ENCODE data around the gene FAM98B. TPM values are rescaled to one million over a fixed set of nuclear protein-coding genes. Genes with fewer than 3 reads are reported as not detected.

Gene FAM98B
- total and polyA plus RNA-seq, 10 of the 15 experiments (the other 5 are each of a cell fraction or from before 2014, with no cell fraction given): 1.3 to 36.7 (median 10.9) TPM

- Histone ChIP-seq H3K9me3 (replicated peaks; ENCODE audit: control insufficient read depth, insufficient read depth, low read length) (no peaks in the 10 kb centered on the region), H3K27me3 (replicated peaks in 1 of 2; ENCODE audit: control insufficient read depth in 2 of 2, insufficient read depth in 2 of 2, low read length in 1 of 2) (no peaks in the 10 kb centered on the region), H3K36me3 (ENCODE audit: control insufficient read depth in 2 of 2, insufficient read depth in 2 of 2, low read length in 1 of 2) (no peaks in the 10 kb centered on the region; a peak in 1 of 4 replicates), H3K9ac (ENCODE audit: control insufficient read depth, insufficient read depth, low read length) (no peak overlapping the region), H4K20me1 (ENCODE audit: control insufficient read depth, insufficient read depth) (no peaks in the 10 kb centered on the region), H3K27ac (ENCODE audit: control insufficient read depth, insufficient read depth) (no peak overlapping the region; the same call in 1 of the 2 replicates), H3K4me1 (ENCODE audit: control insufficient read depth, insufficient read depth, low read length) (peaks cover 15% of the 10 kb centered on the region; the same call in 1 of the 2 replicates), H2AFZ (ENCODE audit: control insufficient read depth, low read depth, low read length) (no peak overlapping the region), H3K79me2 (ENCODE audit: control insufficient read depth, insufficient read depth, low read length) (peaks cover 92% of the 10 kb centered on the region), H3K4me3 (peak overlapping the region; percentile 12; the same call in 1 of the 2 replicates), H3K4me2 (ENCODE audit: control insufficient read depth, insufficient read depth) (peak overlapping the region; percentile 69; the same call in 1 of the 2 replicates)
- TF ChIP-seq LARP7 (IDR thresholded peaks at IDR 0.05): no peak
- TF ChIP-seq E4F1 (IDR thresholded peaks at IDR 0.05; ENCODE audit: borderline replicate concordance, partially characterized antibody): no peak
- no peak for TF ChIP-seq SMARCA5 (IDR thresholded peaks at IDR 0.05)
- TF ChIP-seq CHD2 (IDR thresholded peaks at IDR 0.05; ENCODE audit: borderline replicate concordance, low read depth, low read length): no peak
- TF ChIP-seq EGR1 (IDR thresholded peaks at IDR 0.05; ENCODE audit: borderline replicate concordance in 1 of 2, low read depth in 2 of 2, low read length in 2 of 2): no peak
- TF ChIP-seq MAX (IDR thresholded peaks at IDR 0.05; ENCODE audit: low read depth, low read length): no peak
- TF ChIP-seq PRDM15 (CRISPR knock-in tag; IDR thresholded peaks at IDR 0.05): no peak
- no peak for TF ChIP-seq EP300 (IDR thresholded peaks at IDR 0.05; ENCODE audit: borderline replicate concordance in 1 of 2, control insufficient read depth in 1 of 2, low read depth in 2 of 2, low read length in 2 of 2)
- TF ChIP-seq KLF5 (IDR thresholded peaks at IDR 0.05; ENCODE audit: partially characterized antibody): no peak
- TF ChIP-seq NFIC (IDR thresholded peaks at IDR 0.05; ENCODE audit: low read depth, low read length): no peak
- TF ChIP-seq CBX5 (IDR thresholded peaks at IDR 0.05; ENCODE audit: low read depth): no peak
- TF ChIP-seq HDGF (IDR thresholded peaks at IDR 0.05): no peak
- TF ChIP-seq RAD51 (IDR thresholded peaks at IDR 0.05): no peak
- TF ChIP-seq MYC (IDR thresholded peaks at IDR 0.05; ENCODE audit: insufficient read depth, insufficient read length, insufficient replicate concordance, low read length, severe bottlenecking): no peak
- no peak for TF ChIP-seq RCOR1 (conservative IDR thresholded peaks at IDR 0.05; ENCODE audit: low read depth, low read length)
- no peak for TF ChIP-seq EZH2 (IDR thresholded peaks at IDR 0.05; ENCODE audit: borderline replicate concordance, control insufficient read depth, low read depth, low read length)
- ChIA-PET RAD21 (ENCODE audit: unreplicated experiment) (interaction anchor here (0.8 to 1.9 kb wide), 2 partner anchors 19 to 20 kb away, joined by 3 to 27 read pairs; no protein-coding TSS in a partner anchor), CTCF (interaction anchor here (0.6 to 4.7 kb wide), 6 partner anchors 13 to 665 kb away, joined by 3 to 59 read pairs (median 7); no protein-coding TSS in a partner anchor), POLR2A (interaction anchor here (1.0 kb wide), 1 partner anchor 13 kb away, joined by 4 read pairs; no protein-coding TSS in a partner anchor), SMC1A (ENCODE audit: uncharacterized antibody, unreplicated experiment) (interaction anchor here (1.0 to 2.2 kb wide), 3 partner anchors 19 to 227 kb away, joined by 3 to 27 read pairs (median 3); no protein-coding TSS in a partner anchor)
- FAIRE-seq (no peak), DNase-seq (ENCODE audit: low read depth, low spot score) (no peak), ATAC-seq (no peak)
- in situ Hi-C loops (cut with MboI) (no loop called here), intact Hi-C loops (cut with micrococcal nuclease; ENCODE audit: unreplicated experiment) (loop anchor here (5.0 kb wide), 1 partner anchor 103 kb away; the partner anchor contains the start of gene RASGRP1)
- no TSS peak for BruUV-seq (replicated peaks)
- WGBS (ENCODE audit: insufficient coverage, insufficient replicate concordance, low lambda C conversion rate, missing lambda C conversion rate): 94% methylated on average over 6 of the region's 6 CpGs
These were observed 5.6 kb downstream of the FAM98B start for GRCh38 chr15:38459480-38459879.

Data from GM12878 (cell line).